CD14-positive monocyte (primary cell): ENCODE measurements around the gene NCOA6. TPM values are rescaled to one million over a fixed set of nuclear protein-coding genes. Genes with fewer than 3 reads are reported as not detected.

Experiments used
- DNase-seq, 3 donors: peaks; one replicate each; pipeline ENCODE4 v3.0.0-alpha.2; 2011 to 2022
- H2AFZ ChIP-seq: 2 replicates; pipeline ENCODE4 v1.6.0; 2012; ENCODE audit warnings: mild to moderate bottlenecking, low read depth, low read length, inconsistent platforms; ENCODE audit not compliant: insufficient read depth, poor library complexity, severe bottlenecking
- H3K27ac ChIP-seq, 2 donors: 1 replicate in 1 of 2; 2 replicates in 1 of 2; pipeline ENCODE4 v1.5.1; 2012 to 2013; ENCODE audit warnings: low read length in 2 of 2, control low read depth in 1 of 2, inconsistent platforms in 1 of 2, low read depth in 1 of 2, mild to moderate bottlenecking in 1 of 2
- H3K27me3 ChIP-seq, 2 donors: one replicate each; pipeline versions ENCODE4 v1.6.0 to v1.6.1; 2011 to 2013; ENCODE audit warnings: low read length in 2 of 2; ENCODE audit not compliant: control insufficient read depth in 2 of 2, insufficient read depth in 2 of 2
- H3K36me3 ChIP-seq, 2 donors: replicated peaks in 1 of 2; 1 replicate in 1 of 2; 2 replicates in 1 of 2; pipeline versions ENCODE4 v1.5.1 to v1.6.1; 2012 to 2013; ENCODE audit warnings: low read length in 2 of 2, control low read depth in 1 of 2, inconsistent platforms in 1 of 2, mild to moderate bottlenecking in 1 of 2; ENCODE audit not compliant: insufficient read depth in 2 of 2, control insufficient read depth in 1 of 2
- H3K4me1 ChIP-seq, 2 donors: 1 replicate in 1 of 2; 2 replicates in 1 of 2; pipeline versions ENCODE4 v1.5.1 to v1.6.1; 2012 to 2013; ENCODE audit warnings: low read length in 2 of 2, control low read depth in 1 of 2, inconsistent platforms in 1 of 2, mild to moderate bottlenecking in 1 of 2, moderate library complexity in 1 of 2; ENCODE audit not compliant: insufficient read depth in 2 of 2, control insufficient read depth in 1 of 2
- H3K4me2 ChIP-seq: replicated peaks from 2 replicates; pipeline ENCODE3; 2012; ENCODE audit warnings: low read length, moderate library complexity, mild to moderate bottlenecking; ENCODE audit not compliant: poor library complexity, severe bottlenecking; ENCODE audit errors: extremely low read depth
- H3K4me3 ChIP-seq, 3 experiments: fragments of 200-600 bp in 1 of 3; sonication (generic) in 1 of 3; replicated peaks in 1 of 3; 1 replicate in 2 of 3; 2 replicates in 1 of 3; pipeline ENCODE4 v1.5.1; 2011 to 2013; ENCODE audit warnings: low read length in 3 of 3, mild to moderate bottlenecking in 3 of 3, control low read depth in 2 of 3, low read depth in 2 of 3, inconsistent platforms in 1 of 3, moderate library complexity in 1 of 3
- H3K79me2 ChIP-seq: 2 replicates; pipeline ENCODE4 v1.6.0; 2012; ENCODE audit warnings: mild to moderate bottlenecking, control low read depth, inconsistent platforms, low read length, moderate library complexity; ENCODE audit not compliant: insufficient read depth
- H3K9ac ChIP-seq: 2 replicates; pipeline ENCODE4 v1.6.0; 2017; ENCODE audit warnings: low read length, mild to moderate bottlenecking; ENCODE audit not compliant: insufficient read depth, poor library complexity, severe bottlenecking
- H3K9me3 ChIP-seq, 2 donors: replicated peaks in 1 of 2; 1 replicate in 1 of 2; 2 replicates in 1 of 2; pipeline versions ENCODE4 v1.5.1 to v1.6.1; 2012 to 2013; ENCODE audit warnings: low read length in 2 of 2, control low read depth in 1 of 2; ENCODE audit not compliant: control insufficient read depth in 1 of 2, insufficient read depth in 1 of 2
- H4K20me1 ChIP-seq: 2 replicates; pipeline ENCODE4 v1.6.0; 2012; ENCODE audit warnings: mild to moderate bottlenecking, low read length, control low read depth, moderate library complexity; ENCODE audit not compliant: insufficient read depth
- H3K27ac Mint-ChIP-seq, 7 donors: one replicate each; pipeline ENCODE4 v1.8.0; 2020; ENCODE audit warnings: mild to moderate bottlenecking in 7 of 7, mixed read lengths in 7 of 7, moderate library complexity in 6 of 7, inconsistent platforms in 2 of 7
- H3K27me3 Mint-ChIP-seq, 3 donors: one replicate each; pipeline ENCODE4 v1.8.0; 2021 to 2022; ENCODE audit warnings: low read depth in 3 of 3, mild to moderate bottlenecking in 3 of 3, mixed read lengths in 3 of 3, moderate library complexity in 3 of 3, inconsistent platforms in 1 of 3
- H3K36me3 Mint-ChIP-seq, 2 donors: one replicate each; pipeline ENCODE4 v1.8.0; 2020; ENCODE audit warnings: mixed read lengths in 2 of 2, inconsistent platforms in 1 of 2, mild to moderate bottlenecking in 1 of 2
- H3K4me1 Mint-ChIP-seq: one replicate; pipeline ENCODE4 v1.8.0; 2020; ENCODE audit warnings: mild to moderate bottlenecking, mixed read lengths
- H3K4me3 Mint-ChIP-seq, 2 donors: one replicate each; pipeline ENCODE4 v1.8.0; 2020; ENCODE audit warnings: mild to moderate bottlenecking in 2 of 2, mixed read lengths in 2 of 2, moderate library complexity in 1 of 2
- H3K9me3 Mint-ChIP-seq, 7 donors: one replicate each; pipeline ENCODE4 v1.8.0; 2020 to 2022; ENCODE audit warnings: mixed read lengths in 7 of 7, mild to moderate bottlenecking in 6 of 7, moderate library complexity in 6 of 7, inconsistent platforms in 2 of 7
- CTCF ChIP-seq: fragments of 200-600 bp; IDR thresholded peaks from one replicate; pipeline ENCODE4 v1.8.0; 2022; ENCODE audit warnings: antibody characterized with exemption, mild to moderate bottlenecking
- WGBS: methylation state at CpG from one replicate; pipeline ENCODE4 v1.1.5; 2013; ENCODE audit warnings: missing lambda C conversion rate; ENCODE audit not compliant: insufficient coverage; 5-methylcytosine and 5-hydroxymethylcytosine counted together
- intact Hi-C, 2 donors: fragments of 100-400 bp; cut with micrococcal nuclease; formaldehyde crosslinking; loops; one replicate each; pipeline versions ENCODE4 v1.15.0 to v1.15.1; 2023
- polyA plus RNA-seq, 3 donors: library from polyadenylated mRNA; depleted of rRNA in 1 of 3; unstranded in 2 of 3; stranded (reverse) in 1 of 3; fragments of 300-500 nt in 2 of 3; fragments of >200 nt in 1 of 3; fragmentation: Illumina TruSeq in 2 of 3; gene quantifications; 1 replicate in 2 of 3; 2 replicates in 1 of 3; pipeline ENCODE4 v1.2.3, GENCODE V29; 2012 to 2021

The NCOA6 gene
- polyA plus RNA-seq, 3 donors: 2.8 to 19.0 (median 3.9) TPM

- 95% methylated on average over 8 of the region's 9 CpGs for WGBS
- Histone ChIP-seq H3K27me3 (peaks cover 6 to 14% of the 10 kb centered on the region in 2 donors), H3K4me2 (peak overlapping the region; percentile 89), H3K4me1 (peaks cover 21 to 32% of the 10 kb centered on the region in 2 donors), H3K79me2 (no peaks in the 10 kb centered on the region), H3K27ac (no peak overlapping the region), H3K36me3 (peaks cover 24 to 34% of the 10 kb centered on the region in 2 donors), H4K20me1 (peaks cover 5% of the 10 kb centered on the region), H3K9ac (no peak overlapping the region), H3K4me3 (peak overlapping the region in 1 of 3 experiments; percentile 87), H2AFZ (no peak overlapping the region), H3K9me3 (no peaks in the 10 kb centered on the region)
- no peak for DNase-seq
- Mint-ChIP-seq H3K9me3 (no peaks in the 10 kb centered on the region), H3K36me3 (peaks cover 36 to 44% of the 10 kb centered on the region in 2 donors), H3K27me3 (peaks cover 20 to 29% (median 20%) of the 10 kb centered on the region in 3 donors), H3K27ac (peak overlapping the region in 5 of 7 donors; percentile 11 to 41 (median 25)), H3K4me3 (peak overlapping the region; percentile 79 to 96), H3K4me1 (peaks cover 25% of the 10 kb centered on the region)
- TF ChIP-seq CTCF: no peak
- intact Hi-C loops: loop anchor here in 1 of 2 donors (5.0 kb wide), 2 partner anchors 34 to 169 kb away; partner anchors contain the start of gene PIGU
Measured at GRCh38 chr20:34710861-34711574, 114.4 kb downstream of the NCOA6 start.

DNA sequence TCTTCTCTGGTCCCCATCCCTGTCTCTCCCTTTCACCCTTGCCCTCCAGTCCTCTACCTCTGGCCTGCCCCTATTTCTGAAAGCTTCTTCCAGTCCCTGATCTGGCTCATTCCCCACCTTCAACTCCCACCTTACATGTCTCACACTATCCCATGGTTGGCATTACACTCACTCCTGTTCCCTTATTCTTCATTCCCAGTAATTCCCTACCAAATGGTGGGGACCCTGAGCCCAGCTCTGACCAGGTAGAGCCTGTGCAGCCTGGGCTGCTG, 114.9 kb downstream of the NCOA6 start:
- Mint-ChIP-seq H3K27me3 (peaks cover 20 to 29% (median 24%) of the 10 kb centered on the region in 3 donors), H3K4me1 (peaks cover 28% of the 10 kb centered on the region), H3K4me3 (peak overlapping the region; percentile 79 to 96), H3K36me3 (peaks cover 32 to 40% of the 10 kb centered on the region in 2 donors), H3K27ac (peak overlapping the region in 2 of 7 donors; percentile 32 to 41), H3K9me3 (no peaks in the 10 kb centered on the region)
- Histone ChIP-seq H3K4me2 (peak overlapping the region; percentile 89), H3K27me3 (peaks cover 6 to 14% of the 10 kb centered on the region in 2 donors), H3K4me3 (peak overlapping the region in 1 of 3 experiments; percentile 87), H3K9ac (no peak overlapping the region), H2AFZ (no peak overlapping the region), H3K4me1 (peaks cover 21 to 34% of the 10 kb centered on the region in 2 donors), H4K20me1 (peaks cover 5% of the 10 kb centered on the region), H3K79me2 (no peaks in the 10 kb centered on the region), H3K9me3 (no peaks in the 10 kb centered on the region), H3K36me3 (peaks cover 19 to 28% of the 10 kb centered on the region in 2 donors), H3K27ac (no peak overlapping the region)
- intact Hi-C loops: loop anchor here in 1 of 2 donors (5.0 kb wide), 2 partner anchors 33 to 168 kb away; partner anchors contain the start of gene PIGU
- DNase-seq: no peak
- TF ChIP-seq CTCF: no peak
